IMR-90 (cell line): Measurements from ENCODE around the gene CEP85. TPM values are rescaled to one million over a fixed set of nuclear protein-coding genes. Genes with fewer than 3 reads are reported as not detected.

ENCODE experiments used
- ATAC-seq: fragments of 200-7000 bp; cut with Tn5 transposase; 2 replicates; pipeline ENCODE4 v1.9.1; 2020; ENCODE audit warnings: low read depth, mild to moderate bottlenecking, moderate library complexity
- BruUV-seq: library from RNA; stranded (reverse); fragments of 400-500 nt; replicated peaks from 2 replicates; lab custom pipeline; 2021; lab: Mats Ljungman, UMichigan
- CTCF ChIA-PET: fragments of 300-600 bp; formaldehyde crosslinking; extraction: SDS; loops from one replicate; lab custom pipeline; 2021; ENCODE audit warnings: antibody characterized with exemption; lab: Yijun Ruan, JAX
- POLR2A ChIA-PET: fragments of 300-600 bp; sonication (Branson Sonifier 250); formaldehyde crosslinking; loops from one replicate; lab custom pipeline; 2022; ENCODE audit warnings: antibody characterized with exemption; ENCODE audit not compliant: unreplicated experiment; lab: Charles Lee
- DNase-seq: peaks from one replicate; pipeline ENCODE4 v3.0.0; 2013
- H2AFZ ChIP-seq: replicated peaks from 2 replicates; pipeline ENCODE3; 2013; ENCODE audit warnings: low read length, mild to moderate bottlenecking; ENCODE audit not compliant: poor library complexity
- H2AK5ac ChIP-seq: 2 replicates; pipeline ENCODE4 v1.6.1; 2013; ENCODE audit warnings: low read depth, low read length, inconsistent platforms
- H2AK9ac ChIP-seq: replicated peaks from 2 replicates; pipeline ENCODE3; 2013; ENCODE audit warnings: mild to moderate bottlenecking, low read depth, low read length, moderate library complexity; ENCODE audit not compliant: poor library complexity
- H2BK120ac ChIP-seq: 2 replicates; pipeline ENCODE4 v1.6.1; 2013; ENCODE audit warnings: low read depth, low read length, inconsistent platforms
- H2BK15ac ChIP-seq: 3 replicates; pipeline ENCODE4 v1.6.1; 2013; ENCODE audit warnings: low read depth, low read length, inconsistent platforms
- H2BK20ac ChIP-seq: 2 replicates; pipeline ENCODE4 v1.6.1; 2013; ENCODE audit warnings: low read depth, mild to moderate bottlenecking, inconsistent platforms, low read length, moderate library complexity
- H2BK5ac ChIP-seq: 2 replicates; pipeline ENCODE4 v1.6.1; 2013; ENCODE audit warnings: mild to moderate bottlenecking, low read depth, low read length, inconsistent platforms; ENCODE audit not compliant: poor library complexity, severe bottlenecking
- H3K14ac ChIP-seq: replicated peaks from 2 replicates; pipeline ENCODE4 v1.6.1; 2013; ENCODE audit warnings: low read depth, low read length, inconsistent platforms
- H3K18ac ChIP-seq: 2 replicates; pipeline ENCODE4 v1.6.1; 2013; ENCODE audit warnings: low read depth, low read length, control low read depth
- H3K23ac ChIP-seq: 2 replicates; pipeline ENCODE4 v1.6.1; 2013; ENCODE audit warnings: low read depth, low read length, inconsistent platforms
- H3K27ac ChIP-seq: 2 replicates; pipeline ENCODE4 v1.5.1; 2013; ENCODE audit warnings: mild to moderate bottlenecking, control low read depth, low read length; ENCODE audit not compliant: insufficient read depth
- H3K27me3 ChIP-seq: 2 replicates; pipeline ENCODE4 v1.6.1; 2013; ENCODE audit warnings: low read length; ENCODE audit not compliant: control insufficient read depth, insufficient read depth
- H3K36me3 ChIP-seq: 2 replicates; pipeline ENCODE4 v1.6.1; 2013; ENCODE audit warnings: low read length, mixed read lengths; ENCODE audit not compliant: control insufficient read depth, insufficient read depth
- H3K4ac ChIP-seq: 2 replicates; pipeline ENCODE4 v1.6.1; 2013; ENCODE audit warnings: low read depth, low read length, inconsistent platforms
- H3K4me1 ChIP-seq: 2 replicates; pipeline ENCODE4 v1.6.1; 2013; ENCODE audit warnings: low read length, mixed read lengths; ENCODE audit not compliant: control insufficient read depth, insufficient read depth
- H3K4me2 ChIP-seq: 2 replicates; pipeline ENCODE4 v1.6.1; 2013; ENCODE audit warnings: low read depth, mild to moderate bottlenecking, control low read depth, low read length, moderate library complexity
- H3K4me3 ChIP-seq: 2 replicates; pipeline ENCODE4 v1.5.1; 2013; ENCODE audit warnings: low read depth, mild to moderate bottlenecking, control low read depth, low read length, moderate library complexity; ENCODE audit not compliant: insufficient read depth
- H3K56ac ChIP-seq: 2 replicates; pipeline ENCODE4 v1.6.1; 2013; ENCODE audit warnings: low read length, inconsistent platforms; ENCODE audit not compliant: insufficient read depth; ENCODE audit errors: extremely low read depth
- H3K79me1 ChIP-seq, 2 experiments: 2 replicates each; pipeline ENCODE4 v1.6.1; 2013; ENCODE audit warnings: low read length in 2 of 2, inconsistent platforms in 1 of 2, low read depth in 1 of 2
- H3K9ac ChIP-seq: 2 replicates; pipeline ENCODE4 v1.6.1; 2013; ENCODE audit warnings: low read depth, low read length, control low read depth
- H3K9me1 ChIP-seq: 2 replicates; pipeline ENCODE4 v1.6.1; 2013; ENCODE audit warnings: low read length, inconsistent platforms; ENCODE audit not compliant: insufficient read depth
- H3K9me3 ChIP-seq: 2 replicates; pipeline ENCODE4 v1.6.1; 2013; ENCODE audit warnings: low read length; ENCODE audit not compliant: control insufficient read depth, insufficient read depth
- H4K20me1 ChIP-seq: 2 replicates; pipeline ENCODE4 v1.6.1; 2013; ENCODE audit warnings: low read length, inconsistent platforms; ENCODE audit not compliant: insufficient read depth
- H4K5ac ChIP-seq: 2 replicates; pipeline ENCODE4 v1.6.1; 2013; ENCODE audit warnings: mild to moderate bottlenecking, low read depth, low read length, control low read depth
- H4K8ac ChIP-seq, 2 experiments: 2 replicates each; pipeline ENCODE4 v1.6.1; 2013; ENCODE audit warnings: low read depth in 2 of 2, low read length in 2 of 2, control low read depth in 1 of 2, inconsistent platforms in 1 of 2
- H4K91ac ChIP-seq: 2 replicates; pipeline ENCODE4 v1.6.1; 2013; ENCODE audit warnings: low read depth, low read length, inconsistent platforms; ENCODE audit not compliant: insufficient read depth
- BHLHE40 ChIP-seq: fragments of 150-350 bp; IDR thresholded peaks from 2 replicates; pipeline ENCODE4 v1.6.1; 2016; ENCODE audit warnings: mild to moderate bottlenecking, low read depth, low read length
- CEBPB ChIP-seq: IDR thresholded peaks from 2 replicates; pipeline ENCODE4 v1.6.1; 2012; ENCODE audit warnings: low read depth, low read length, improper control_type of control experiment
- CHD1 ChIP-seq: IDR thresholded peaks from 2 replicates; pipeline ENCODE4 v1.6.1; 2012; ENCODE audit warnings: low read depth, low read length, improper control_type of control experiment
- CTCF ChIP-seq: conservative IDR thresholded peaks from 2 replicates; pipeline ENCODE4 v1.5.1; 2012; ENCODE audit warnings: mild to moderate bottlenecking, low read depth, low read length, improper control_type of control experiment
- ELK1 ChIP-seq: fragments of 150-350 bp; IDR thresholded peaks from 2 replicates; pipeline ENCODE4 v1.6.1; 2016; ENCODE audit warnings: low read depth, mild to moderate bottlenecking, low read length, moderate library complexity, borderline replicate concordance
- FOS ChIP-seq: fragments of 150-350 bp; IDR thresholded peaks from 2 replicates; pipeline ENCODE4 v1.6.1; 2016; ENCODE audit warnings: low read depth, low read length
- MAFK ChIP-seq: IDR thresholded peaks from 2 replicates; pipeline ENCODE4 v1.6.1; 2012; ENCODE audit warnings: low read depth, low read length, improper control_type of control experiment
- MAZ ChIP-seq: IDR thresholded peaks from 2 replicates; pipeline ENCODE4 v1.6.1; 2012; ENCODE audit warnings: low read depth, mild to moderate bottlenecking, low read length, improper control_type of control experiment, moderate library complexity, borderline replicate concordance
- MXI1 ChIP-seq: IDR thresholded peaks from 2 replicates; pipeline ENCODE4 v1.6.1; 2012; ENCODE audit warnings: low read depth, mild to moderate bottlenecking, low read length, moderate library complexity, borderline replicate concordance
- NFE2L2 ChIP-seq: fragments of 150-350 bp; IDR thresholded peaks from 2 replicates; pipeline ENCODE4 v1.6.1; 2016; ENCODE audit warnings: low read depth, mild to moderate bottlenecking, low read length
- POLR2A ChIP-seq: IDR thresholded peaks from 2 replicates; pipeline ENCODE4 v1.6.1; 2012; ENCODE audit warnings: mild to moderate bottlenecking, low read depth, low read length
- RAD21 ChIP-seq: IDR thresholded peaks from 2 replicates; pipeline ENCODE4 v1.6.1; 2012; ENCODE audit warnings: low read length, improper control_type of control experiment
- RCOR1 ChIP-seq: IDR thresholded peaks from 2 replicates; pipeline ENCODE4 v1.6.1; 2012; ENCODE audit warnings: mild to moderate bottlenecking, low read length, improper control_type of control experiment; ENCODE audit not compliant: insufficient replicate concordance
- RFX5 ChIP-seq: IDR thresholded peaks from 2 replicates; pipeline ENCODE4 v1.8.0; 2012; ENCODE audit warnings: low read depth, mild to moderate bottlenecking, low read length, moderate library complexity
- SMC3 ChIP-seq: fragments of 150-350 bp; IDR thresholded peaks from 2 replicates; pipeline ENCODE4 v1.6.1; 2016; ENCODE audit warnings: low read depth, mild to moderate bottlenecking, antibody characterized with exemption, low read length, moderate library complexity
- USF2 ChIP-seq: fragments of 150-350 bp; IDR thresholded peaks from 2 replicates; pipeline ENCODE4 v1.6.1; 2017; ENCODE audit warnings: mild to moderate bottlenecking, antibody characterized with exemption, low read length, low read depth
- WGBS, 2 experiments: methylation state at CpG; one replicate each; pipeline versions ENCODE4 v1.1.5 to v1.1.7; 2013; ENCODE audit warnings: missing lambda C conversion rate in 2 of 2; ENCODE audit not compliant: insufficient read length in 1 of 2; ENCODE audit errors: extremely low coverage in 2 of 2; 5-methylcytosine and 5-hydroxymethylcytosine counted together
- dilution Hi-C: fragments of 300-500 bp; cut with HindIII; formaldehyde crosslinking; loops from one replicate; pipeline ENCODE4 v1.14.3; 2018; ENCODE audit warnings: low sequenced_read_pairs; ENCODE audit not compliant: unreplicated experiment
- in situ Hi-C: fragments of 300-500 bp; cut with MboI; formaldehyde crosslinking; loops from 3 replicates; pipeline ENCODE4 v1.14.3; 2019; ENCODE audit warnings: low sequenced_read_pairs, inconsistent platforms, mixed read lengths
- intact Hi-C: fragments of 100-400 bp; cut with micrococcal nuclease; formaldehyde crosslinking; loops from 2 replicates; pipeline ENCODE4 v1.10.0; 2022
- polyA plus RNA-seq, 3 experiments: library from polyadenylated mRNA; depleted of rRNA; stranded (reverse); fragments of >200 nt; gene quantifications; 2 replicates each; pipeline ENCODE4 v1.2.3, GENCODE V29; 2012; ENCODE audit warnings: low replicate concordance in 1 of 3
- total RNA-seq: library from RNA; depleted of rRNA; stranded (reverse); fragments of >200 nt; gene quantifications from 2 replicates; pipeline ENCODE4 v1.2.3, GENCODE V29; 2012

CEP85 gene
- total and polyA plus RNA-seq, 2 of the 4 experiments (the other 2 are of a cell fraction): 11.5 to 11.8 TPM

- Histone ChIP-seq H2BK5ac (no peak overlapping the region), H2AK5ac (no peak overlapping the region), H3K79me1 (no peaks in the 10 kb centered on the region), H4K20me1 (no peaks in the 10 kb centered on the region), H3K18ac (no peak overlapping the region), H3K23ac (no peak overlapping the region), H3K14ac (no peak overlapping the region), H4K5ac (no peak overlapping the region), H2AK9ac (no peak overlapping the region), H3K9ac (no peak overlapping the region), H4K8ac (no peak overlapping the region), H3K4me2 (no peak overlapping the region), H3K9me1 (no peaks in the 10 kb centered on the region), H3K4ac (no peak overlapping the region), H3K27ac (no peak overlapping the region), H3K4me3 (no peak overlapping the region), H3K36me3 (no peaks in the 10 kb centered on the region), H2AFZ (no peak overlapping the region), H3K9me3 (no peaks in the 10 kb centered on the region), H4K91ac (no peak overlapping the region), H3K27me3 (peaks cover 3% of the 10 kb centered on the region), H3K56ac (no peak overlapping the region), H2BK15ac (no peak overlapping the region), H2BK120ac (no peak overlapping the region), H3K4me1 (no peaks in the 10 kb centered on the region), H2BK20ac (no peak overlapping the region)
- CTCF ChIA-PET: no interaction called here
- no TSS peak for BruUV-seq
- TF ChIP-seq POLR2A (no peak), MAFK (no peak), BHLHE40 (no peak), RCOR1 (no peak), RAD21 (no peak), SMC3 (no peak), RFX5 (no peak), MAZ (no peak), ELK1 (no peak), CTCF (no peak), CHD1 (no peak), NFE2L2 (no peak), FOS (no peak), MXI1 (no peak), CEBPB (no peak), USF2 (no peak)
- in situ Hi-C loops: no loop called here
- dilution Hi-C loops: no loop called here
- no peak for DNase-seq
- intact Hi-C loops: no loop called here
- POLR2A ChIA-PET: no interaction called here
- 91% methylated on average over 16 of the region's 21 CpGs; no CpG with 5 or more reads in 1 of the 2 experiments for WGBS, 2 experiments
- no peak for ATAC-seq
These were observed 49.1 kb upstream of the CEP85 start for GRCh38 chr1:26184883-26185282.
